Transverse colon (tissue), 4 donors: Measurements from ENCODE around the gene LRP10.

Experiments
- CTCF ChIP-seq, 5 experiments: fragments of 200-600 bp in 3 of 5; fragments of 450-650 bp in 2 of 5; sonication (generic) in 3 of 5; IDR thresholded peaks; 1 replicate in 2 of 5; 2 replicates in 3 of 5; pipeline ENCODE4 v1.5.1; 2016 to 2017; ENCODE audit warnings: antibody characterized with exemption in 5 of 5, inconsistent platforms in 3 of 5, mild to moderate bottlenecking in 2 of 5, moderate library complexity in 1 of 5
- POLR2A ChIP-seq: fragments of 450-650 bp; IDR thresholded peaks from one replicate; pipeline ENCODE4 v1.6.1; 2016; ENCODE audit warnings: antibody characterized with exemption, mild to moderate bottlenecking, moderate library complexity
- POLR2AphosphoS5 ChIP-seq, 3 donors: sonication (generic); formaldehyde crosslinking; IDR thresholded peaks; one replicate each; pipeline ENCODE4 v1.6.1; 2016; ENCODE audit warnings: antibody characterized with exemption in 3 of 3

DNA sequence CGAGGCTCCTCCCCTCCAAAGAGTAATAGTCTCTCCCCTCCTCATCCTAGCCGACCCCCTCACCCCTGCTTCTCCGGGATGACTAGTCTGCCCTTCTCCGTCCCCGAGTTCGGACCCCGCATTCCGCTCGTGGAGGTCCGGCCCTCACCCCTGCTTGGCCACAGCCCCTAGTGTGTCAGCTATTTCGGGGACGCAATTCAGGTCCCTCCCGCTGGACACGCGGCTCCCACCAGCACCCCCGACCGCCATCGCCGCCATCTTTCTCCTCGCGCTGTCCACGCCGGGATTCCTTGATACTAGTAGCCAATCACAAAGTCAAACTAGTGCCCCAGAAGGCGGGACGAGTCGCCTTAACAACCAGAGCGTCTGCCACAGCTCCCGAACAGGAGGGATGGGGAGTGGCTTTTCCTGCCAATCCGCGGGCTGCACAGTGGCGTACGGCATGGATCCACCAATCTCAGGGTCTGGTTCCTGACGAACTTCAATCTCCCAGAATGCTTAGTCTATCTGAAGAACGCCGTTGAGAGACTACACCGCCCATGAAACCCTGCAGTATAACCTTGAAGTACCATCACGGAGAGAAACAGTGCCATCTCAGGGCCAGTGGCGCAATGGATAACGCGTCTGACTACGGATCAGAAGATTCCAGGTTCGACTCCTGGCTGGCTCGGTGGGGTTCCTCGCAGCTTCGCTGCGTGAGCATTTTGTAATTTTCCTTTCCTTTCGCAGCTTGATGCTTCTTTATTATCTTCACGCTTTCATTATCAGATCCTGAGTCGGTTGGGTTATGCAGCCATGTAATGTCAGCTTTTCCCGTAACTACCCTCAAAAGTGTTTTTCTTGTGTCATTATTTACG, 57.8 kb downstream of the LRP10 start, which contains the start of gene PRMT5:
- TF ChIP-seq CTCF (IDR thresholded peaks at IDR 0.05) (no peak), POLR2AphosphoS5 (IDR thresholded peaks at IDR 0.05) (peak; percentile 84 to 91 (median 85)), POLR2A (peak; percentile 93)
